A549 (cell line): Measurements from ENCODE around the gene RNF220.

Experiments
- MAX ChIP-seq: IDR thresholded peaks from 2 replicates; pipeline ENCODE4 v1.6.1; 2012
- PHF8 ChIP-seq: fragments of 200-600 bp; sonication (generic); IDR thresholded peaks from 2 replicates; pipeline ENCODE4 v1.6.1; 2016; ENCODE audit warnings: low read depth, mild to moderate bottlenecking, antibody characterized with exemption, moderate library complexity, borderline replicate concordance
- POLR2A ChIP-seq: IDR thresholded peaks from 2 replicates; pipeline ENCODE4 v1.6.1; 2012; ENCODE audit warnings: mild to moderate bottlenecking, low read length
- TF ChIP-seq, protein P1 (sequence below): fragments of >200 bp; sonication (Bioruptor Twin); formaldehyde crosslinking; IDR thresholded peaks from 3 replicates; pipeline ENCODE4 v1.5.1; 2016

DNA sequence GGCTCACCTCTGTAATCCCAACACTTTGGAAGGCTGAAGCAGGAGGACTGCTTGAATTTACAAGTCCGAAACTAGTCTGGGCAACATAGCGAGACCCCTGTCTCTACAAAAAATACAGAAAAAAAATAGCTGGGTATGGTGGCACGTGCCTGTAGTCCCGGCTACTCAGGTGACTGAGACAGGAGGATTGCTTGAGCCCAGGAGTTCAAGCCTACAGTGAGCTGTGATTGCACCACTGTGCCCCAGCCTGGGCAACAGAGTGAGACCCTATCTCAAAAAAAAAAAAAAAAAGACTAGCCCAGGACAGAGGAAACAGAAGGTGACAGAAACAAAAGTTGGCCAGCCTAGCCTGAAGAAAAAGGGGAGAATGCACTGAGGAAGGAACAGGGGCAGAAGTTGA, 290.6 kb downstream of the RNF220 start:
- TF ChIP-seq, protein P1, sequence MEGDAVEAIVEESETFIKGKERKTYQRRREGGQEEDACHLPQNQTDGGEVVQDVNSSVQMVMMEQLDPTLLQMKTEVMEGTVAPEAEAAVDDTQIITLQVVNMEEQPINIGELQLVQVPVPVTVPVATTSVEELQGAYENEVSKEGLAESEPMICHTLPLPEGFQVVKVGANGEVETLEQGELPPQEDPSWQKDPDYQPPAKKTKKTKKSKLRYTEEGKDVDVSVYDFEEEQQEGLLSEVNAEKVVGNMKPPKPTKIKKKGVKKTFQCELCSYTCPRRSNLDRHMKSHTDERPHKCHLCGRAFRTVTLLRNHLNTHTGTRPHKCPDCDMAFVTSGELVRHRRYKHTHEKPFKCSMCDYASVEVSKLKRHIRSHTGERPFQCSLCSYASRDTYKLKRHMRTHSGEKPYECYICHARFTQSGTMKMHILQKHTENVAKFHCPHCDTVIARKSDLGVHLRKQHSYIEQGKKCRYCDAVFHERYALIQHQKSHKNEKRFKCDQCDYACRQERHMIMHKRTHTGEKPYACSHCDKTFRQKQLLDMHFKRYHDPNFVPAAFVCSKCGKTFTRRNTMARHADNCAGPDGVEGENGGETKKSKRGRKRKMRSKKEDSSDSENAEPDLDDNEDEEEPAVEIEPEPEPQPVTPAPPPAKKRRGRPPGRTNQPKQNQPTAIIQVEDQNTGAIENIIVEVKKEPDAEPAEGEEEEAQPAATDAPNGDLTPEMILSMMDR: no peak
- TF ChIP-seq MAX: no peak
- TF ChIP-seq POLR2A: no peak
- no peak for TF ChIP-seq PHF8
